ENCODE results near the gene UGT1A7. TPM values are rescaled to one million over a fixed set of nuclear protein-coding genes. Genes with fewer than 3 reads are reported as not detected.

Gene UGT1A7
- total and polyA plus RNA-seq, 4 donors = 0.45 TPM; not detected in 3

GRCh38 chr2:233811087-233811486 lies 129.4 kb downstream of the UGT1A7 start:
- WGBS, 2 donors = 69 to 74% methylated on average over 4 of the region's 4 CpGs
- peaks cover 0 to 2% (median 0%) of the 10 kb centered on the region in 4 donors for H3K9me3 ChIP-seq (ENCODE audit: control insufficient read depth in 4 of 4, insufficient read depth in 3 of 4, low read length in 3 of 4)
- no peak overlapping the region for H3K27ac ChIP-seq (ENCODE audit: low read depth in 1 of 2, low read length in 1 of 2)
- ATAC-seq (ENCODE audit: insufficient read depth, low FRiP score) (no peak), DNase-seq (no peak)
- H3K4me1 ChIP-seq (ENCODE audit: control insufficient read depth in 5 of 5, insufficient read depth in 5 of 5, low read length in 5 of 5) = no peaks in the 10 kb centered on the region
- no peak for TF ChIP-seq CTCF (IDR thresholded peaks at IDR 0.05; ENCODE audit: control extremely low read depth, extremely low read depth)
- H3K36me3 ChIP-seq (ENCODE audit: control insufficient read depth in 4 of 4, insufficient read depth in 4 of 4, low read length in 4 of 4) = no peaks in the 10 kb centered on the region
- no peak overlapping the region for H3K9ac ChIP-seq (ENCODE audit: insufficient read depth in 1 of 2, low read length in 2 of 2)
- no peak overlapping the region for H3K4me3 ChIP-seq
- no peaks in the 10 kb centered on the region for H3K27me3 ChIP-seq (ENCODE audit: control insufficient read depth in 3 of 3, insufficient read depth in 3 of 3, low read length in 2 of 3)

- DNase-seq (no peak), ATAC-seq (ENCODE audit: insufficient read depth, low FRiP score) (no peak)
- no peaks in the 10 kb centered on the region for H3K27me3 ChIP-seq (ENCODE audit: control insufficient read depth in 3 of 3, insufficient read depth in 3 of 3, low read length in 2 of 3)
- H3K36me3 ChIP-seq (ENCODE audit: control insufficient read depth in 4 of 4, insufficient read depth in 4 of 4, low read length in 4 of 4) = no peaks in the 10 kb centered on the region
- H3K4me1 ChIP-seq (ENCODE audit: control insufficient read depth in 5 of 5, insufficient read depth in 5 of 5, low read length in 5 of 5) = no peaks in the 10 kb centered on the region
- H3K4me3 ChIP-seq = no peak overlapping the region
- H3K9ac ChIP-seq (ENCODE audit: insufficient read depth in 1 of 2, low read length in 2 of 2) = no peak overlapping the region
- peaks cover 0 to 2% (median 0%) of the 10 kb centered on the region in 4 donors for H3K9me3 ChIP-seq (ENCODE audit: control insufficient read depth in 4 of 4, insufficient read depth in 3 of 4, low read length in 3 of 4)
- no peak overlapping the region for H3K27ac ChIP-seq (ENCODE audit: low read depth in 1 of 2, low read length in 1 of 2)
- WGBS, 2 donors = 87 to 96% methylated on average over 8 of the region's 8 CpGs
- TF ChIP-seq CTCF (IDR thresholded peaks at IDR 0.05; ENCODE audit: control extremely low read depth, extremely low read depth) = no peak
Observed at GRCh38 chr2:233811732-233812131, 130.0 kb downstream of the UGT1A7 start.

GRCh38 chr2:233813236-233814055 lies 131.7 kb downstream of the UGT1A7 start:
- Histone ChIP-seq H3K9ac (ENCODE audit: insufficient read depth in 1 of 2, low read length in 2 of 2) (no peak overlapping the region), H3K27me3 (ENCODE audit: control insufficient read depth in 3 of 3, insufficient read depth in 3 of 3, low read length in 2 of 3) (no peaks in the 10 kb centered on the region), H3K4me3 (no peak overlapping the region), H3K27ac (ENCODE audit: low read depth in 1 of 2, low read length in 1 of 2) (no peak overlapping the region), H3K36me3 (ENCODE audit: control insufficient read depth in 4 of 4, insufficient read depth in 4 of 4, low read length in 4 of 4) (no peaks in the 10 kb centered on the region), H3K4me1 (ENCODE audit: control insufficient read depth in 5 of 5, insufficient read depth in 5 of 5, low read length in 5 of 5) (no peaks in the 10 kb centered on the region), H3K9me3 (ENCODE audit: control insufficient read depth in 4 of 4, insufficient read depth in 3 of 4, low read length in 3 of 4) (peaks cover 0 to 2% (median 0%) of the 10 kb centered on the region in 4 donors)
- DNase-seq (no peak), ATAC-seq (ENCODE audit: insufficient read depth, low FRiP score) (no peak)
- 85 to 88% methylated on average over 3 of the region's 3 CpGs for WGBS, 2 donors
- no peak for TF ChIP-seq CTCF (IDR thresholded peaks at IDR 0.05; ENCODE audit: control extremely low read depth, extremely low read depth)

Data from lung (tissue), 12 donors.